Mucosa of descending colon (tissue), 3 donors: ENCODE data around the gene CLRN3. TPM values are rescaled to one million over a fixed set of nuclear protein-coding genes. Genes with fewer than 3 reads are reported as not detected.

Source experiments
- ATAC-seq: fragments of 200-7000 bp; cut with Tn5 transposase; one replicate; pipeline ENCODE4 v1.9.1; 2020; ENCODE audit warnings: mild to moderate bottlenecking, moderate library complexity
- DNase-seq, 3 donors: peaks; one replicate each; pipeline ENCODE4 v3.0.0-alpha.2; 2020
- H3K36me3 ChIP-seq: fragments of 200-600 bp; one replicate; pipeline ENCODE4 v1.8.0; 2021; ENCODE audit warnings: low read depth, mild to moderate bottlenecking
- H3K4me1 ChIP-seq: fragments of 200-600 bp; one replicate; pipeline ENCODE4 v1.8.0; 2021; ENCODE audit warnings: low read depth, mild to moderate bottlenecking
- H3K4me3 ChIP-seq: fragments of 200-600 bp; one replicate; pipeline ENCODE4 v1.8.0; 2021; ENCODE audit warnings: mild to moderate bottlenecking
- H3K9me3 ChIP-seq: fragments of 200-600 bp; one replicate; pipeline ENCODE4 v1.8.0; 2021; ENCODE audit warnings: mild to moderate bottlenecking
- intact Hi-C, 2 donors: fragments of 100-400 bp; cut with DNase I in 1 of 2; cut with micrococcal nuclease in 1 of 2; formaldehyde crosslinking; loops; one replicate each; pipeline versions ENCODE4 v1.11.0 to v1.11.1; 2022; cut with DNase I, micrococcal nuclease
- total RNA-seq, 3 donors: library from RNA; stranded (reverse); fragmentation: NEBNext Ultra II Directional in 2 of 3; extraction: Animal tissue kit (Norgen Biotek cat#: 25700) in 2 of 3; gene quantifications; one replicate each; pipeline versions ENCODE4 v1.2.1 to v1.2.4, GENCODE V29; 2021 to 2023
- TF ChIP-seq, protein P1 (sequence below): fragments of 200-600 bp; IDR thresholded peaks from one replicate; pipeline ENCODE4 v1.8.0; 2022; ENCODE audit warnings: antibody characterized with exemption, mild to moderate bottlenecking
- donor health status: DM: no; HTN: no; CAD: no; lungs with moderate emphysema.
- donor health status: DM: no; HTN: no; CAD: no.
- donor health status: DM: no; HTN: yes; CAD: no.

Gene CLRN3
- total RNA-seq, 3 donors from 2014 or later, result 62.3 to 176 (median 121) TPM

- DNase-seq, result no peak
- intact Hi-C loops, result no loop called here
- TF ChIP-seq, protein P1, sequence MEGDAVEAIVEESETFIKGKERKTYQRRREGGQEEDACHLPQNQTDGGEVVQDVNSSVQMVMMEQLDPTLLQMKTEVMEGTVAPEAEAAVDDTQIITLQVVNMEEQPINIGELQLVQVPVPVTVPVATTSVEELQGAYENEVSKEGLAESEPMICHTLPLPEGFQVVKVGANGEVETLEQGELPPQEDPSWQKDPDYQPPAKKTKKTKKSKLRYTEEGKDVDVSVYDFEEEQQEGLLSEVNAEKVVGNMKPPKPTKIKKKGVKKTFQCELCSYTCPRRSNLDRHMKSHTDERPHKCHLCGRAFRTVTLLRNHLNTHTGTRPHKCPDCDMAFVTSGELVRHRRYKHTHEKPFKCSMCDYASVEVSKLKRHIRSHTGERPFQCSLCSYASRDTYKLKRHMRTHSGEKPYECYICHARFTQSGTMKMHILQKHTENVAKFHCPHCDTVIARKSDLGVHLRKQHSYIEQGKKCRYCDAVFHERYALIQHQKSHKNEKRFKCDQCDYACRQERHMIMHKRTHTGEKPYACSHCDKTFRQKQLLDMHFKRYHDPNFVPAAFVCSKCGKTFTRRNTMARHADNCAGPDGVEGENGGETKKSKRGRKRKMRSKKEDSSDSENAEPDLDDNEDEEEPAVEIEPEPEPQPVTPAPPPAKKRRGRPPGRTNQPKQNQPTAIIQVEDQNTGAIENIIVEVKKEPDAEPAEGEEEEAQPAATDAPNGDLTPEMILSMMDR, result no peak
- Histone ChIP-seq H3K4me1 (peaks cover 13% of the 10 kb centered on the region), H3K4me3 (no peak overlapping the region), H3K36me3 (no peaks in the 10 kb centered on the region), H3K9me3 (no peaks in the 10 kb centered on the region)
- ATAC-seq, result no peak
Observed at GRCh38 chr10:127911218-127911866, 18.6 kb upstream of the CLRN3 start.

DNA sequence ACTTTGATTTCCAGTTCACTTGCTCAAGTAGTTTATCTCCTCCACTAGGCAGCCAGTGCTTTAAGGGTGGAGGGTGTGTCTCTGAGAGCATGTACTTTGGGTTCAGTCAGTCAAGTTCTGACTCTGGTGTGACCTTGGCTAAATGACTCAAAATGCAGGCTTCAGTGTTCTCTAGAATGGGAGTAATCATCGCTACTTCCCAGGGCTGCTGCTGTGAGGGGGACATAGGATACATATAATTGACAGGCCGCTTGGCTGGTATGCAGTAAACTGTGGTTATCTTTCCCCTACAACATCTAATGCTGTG is 17.7 kb upstream of the CLRN3 start:
- no peaks in the 10 kb centered on the region for H3K36me3 ChIP-seq
- DNase-seq, result no peak
- TF ChIP-seq, protein P1, result no peak
- intact Hi-C loops, result no loop called here
- ATAC-seq, result no peak
- no peak overlapping the region for H3K4me3 ChIP-seq
- peaks cover 21% of the 10 kb centered on the region for H3K4me1 ChIP-seq
- no peaks in the 10 kb centered on the region for H3K9me3 ChIP-seq

GRCh38 chr10:127909716-127910463 is 17.1 kb upstream of the CLRN3 start:
- ATAC-seq, result no peak
- no peaks in the 10 kb centered on the region for H3K36me3 ChIP-seq
- H3K4me3 ChIP-seq, result no peak overlapping the region
- peaks cover 26% of the 10 kb centered on the region for H3K4me1 ChIP-seq
- intact Hi-C loops, result loop anchor here (5.0 to 10.0 kb wide), 2 partner anchors 102 to 105 kb away; no protein-coding TSS in a partner anchor
- no peaks in the 10 kb centered on the region for H3K9me3 ChIP-seq
- TF ChIP-seq, protein P1, result no peak
- DNase-seq, result no peak

DNA sequence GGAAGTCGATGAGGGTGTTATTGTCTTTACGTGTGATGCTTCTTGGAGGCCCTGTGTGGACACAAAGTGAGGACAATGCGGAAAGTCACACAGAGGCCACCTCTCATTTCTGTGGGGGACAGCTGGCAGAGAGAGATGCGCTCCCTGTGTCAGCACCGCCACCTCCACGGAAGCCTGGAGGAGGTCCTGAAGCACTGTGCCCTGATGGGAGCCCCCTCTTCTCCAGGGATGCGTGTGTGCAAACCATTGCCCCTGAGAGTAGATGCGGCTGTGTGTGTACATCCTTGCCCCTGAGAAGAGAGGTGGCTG is 16.2 kb upstream of the CLRN3 start:
- Histone ChIP-seq H3K9me3 (no peaks in the 10 kb centered on the region), H3K4me1 (peaks cover 31% of the 10 kb centered on the region), H3K36me3 (no peaks in the 10 kb centered on the region), H3K4me3 (no peak overlapping the region)
- TF ChIP-seq, protein P1, result no peak
- intact Hi-C loops, result loop anchor here (5.0 to 10.0 kb wide), 2 partner anchors 103 to 106 kb away; no protein-coding TSS in a partner anchor
- DNase-seq (no peak), ATAC-seq (no peak)

- H3K9me3 ChIP-seq, result no peaks in the 10 kb centered on the region
- DNase-seq (no peak), ATAC-seq (no peak)
- H3K4me3 ChIP-seq, result no peak overlapping the region
- TF ChIP-seq, protein P1, result no peak
- H3K4me1 ChIP-seq, result peaks cover 31% of the 10 kb centered on the region
- no peaks in the 10 kb centered on the region for H3K36me3 ChIP-seq
- intact Hi-C loops, result loop anchor here (5.0 to 10.0 kb wide), 2 partner anchors 104 to 106 kb away; no protein-coding TSS in a partner anchor
Observed at GRCh38 chr10:127908106-127908958, 15.6 kb upstream of the CLRN3 start.
